Thoracic aorta (tissue), 2 donors: ENCODE results near the gene MRPL36. TPM values are rescaled to one million over a fixed set of nuclear protein-coding genes. Genes with fewer than 3 reads are reported as not detected.
"Not testable (repeated sequence)": the region's sequence is repeated elsewhere in the genome, so short reads cannot be mapped to it uniquely, and the experiment has no call there.

ENCODE experiments used
- ATAC-seq: fragments of 150-250 bp; one replicate; pipeline ENCODE4 v1.8.0; 2017; ENCODE audit warnings: low read depth; ENCODE audit not compliant: insufficient number of reproducible peaks, low FRiP score
- DNase-seq: peaks from one replicate; pipeline ENCODE4 v3.0.0-alpha.2; 2020; ENCODE audit warnings: low spot score
- H3K27ac ChIP-seq, 2 donors: fragments of 200-600 bp; sonication (generic); 1 replicate in 1 of 2; 2 replicates in 1 of 2; pipeline ENCODE4 v1.5.1; 2016; ENCODE audit warnings: mild to moderate bottlenecking in 2 of 2, moderate library complexity in 2 of 2
- H3K27me3 ChIP-seq: fragments of 200-600 bp; sonication (generic); replicated peaks from 2 replicates; pipeline ENCODE4 v1.6.0; 2016; ENCODE audit warnings: mild to moderate bottlenecking; ENCODE audit not compliant: insufficient read depth
- H3K36me3 ChIP-seq: fragments of 200-600 bp; sonication (generic); one replicate; pipeline ENCODE4 v1.5.1; 2016
- H3K4me1 ChIP-seq, 2 donors: fragments of 200-600 bp; sonication (generic); 1 replicate in 1 of 2; 2 replicates in 1 of 2; pipeline versions ENCODE4 v1.5.1 to v1.6.0; 2016; ENCODE audit warnings: low read depth in 2 of 2, mild to moderate bottlenecking in 1 of 2; ENCODE audit not compliant: control insufficient read depth in 1 of 2
- H3K4me3 ChIP-seq: fragments of 200-600 bp; sonication (generic); 2 replicates; pipeline ENCODE4 v1.5.1; 2016; ENCODE audit warnings: mild to moderate bottlenecking
- H3K9me3 ChIP-seq: fragments of 200-600 bp; sonication (generic); 2 replicates; pipeline ENCODE4 v1.5.1; 2016
- CTCF ChIP-seq: fragments of 200-600 bp; sonication (generic); IDR thresholded peaks from one replicate; pipeline ENCODE4 v1.5.1; 2019; ENCODE audit warnings: antibody characterized with exemption
- total RNA-seq, 2 donors: library from RNA; depleted of rRNA; stranded (reverse); fragments of >200 nt; gene quantifications; one replicate each; pipeline versions ENCODE4 v1.1.0 to v1.2.3, GENCODE V29; 2016

The MRPL36 gene
- total RNA-seq, 2 donors from 2014 or later: 26.2 to 26.9 TPM

- Histone ChIP-seq H3K27ac (no peak overlapping the region), H3K9me3 (no peaks in the 10 kb centered on the region), H3K4me1 (no peaks in the 10 kb centered on the region), H3K4me3 (no peak overlapping the region), H3K27me3 (no peaks in the 10 kb centered on the region), H3K36me3 (peaks cover 12% of the 10 kb centered on the region)
- no peak for ATAC-seq
- no peak for DNase-seq
- TF ChIP-seq CTCF: no peak
Measured at GRCh38 chr5:1793301-1793740, 6.3 kb downstream of the MRPL36 start.

GRCh38 chr5:1792842-1793266 is 6.8 kb downstream of the MRPL36 start:
- Histone ChIP-seq H3K4me3 (no peak overlapping the region), H3K9me3 (no peaks in the 10 kb centered on the region), H3K27me3 (no peaks in the 10 kb centered on the region), H3K36me3 (peaks cover 10% of the 10 kb centered on the region), H3K27ac (no peak overlapping the region), H3K4me1 (no peaks in the 10 kb centered on the region)
- no peak for TF ChIP-seq CTCF
- ATAC-seq (no peak), DNase-seq (no peak)

- Histone ChIP-seq H3K36me3 (no peaks in the 10 kb centered on the region), H3K27ac (no peak overlapping the region), H3K4me1 (no peaks in the 10 kb centered on the region), H3K9me3 (no peaks in the 10 kb centered on the region), H3K4me3 (no peak overlapping the region), H3K27me3 (no peaks in the 10 kb centered on the region)
- no peak for TF ChIP-seq CTCF
- ATAC-seq: no peak
- DNase-seq: no peak
Measured at GRCh38 chr5:1791176-1791575, 8.5 kb downstream of the MRPL36 start.

GRCh38 chr5:1789834-1790471 is 9.7 kb downstream of the MRPL36 start:
- no peak overlapping the region for H3K27ac ChIP-seq
- no peak overlapping the region for H3K4me3 ChIP-seq
- H3K27me3 ChIP-seq: no peaks in the 10 kb centered on the region
- ATAC-seq (no peak), DNase-seq (no peak)
- TF ChIP-seq CTCF: no peak
- no peaks in the 10 kb centered on the region for H3K4me1 ChIP-seq
- H3K9me3 ChIP-seq: no peaks in the 10 kb centered on the region
- no peaks in the 10 kb centered on the region for H3K36me3 ChIP-seq

- H3K27ac ChIP-seq, H3K4me3 ChIP-seq, DNase-seq, ATAC-seq, H3K27me3 ChIP-seq, H3K4me1 ChIP-seq, H3K9me3 ChIP-seq, H3K36me3 ChIP-seq: not testable (repeated sequence)
Measured at GRCh38 chr5:1789438-1789833, 10.2 kb downstream of the MRPL36 start.

- no peak for DNase-seq
- H3K4me1 ChIP-seq: no peaks in the 10 kb centered on the region
Measured at GRCh38 chr5:1788828-1789227, 10.8 kb downstream of the MRPL36 start.

More at GRCh38 chr5:1788828-1789227, 10.8 kb downstream of the MRPL36 start:
- ATAC-seq: no peak
- Histone ChIP-seq H3K4me3 (no peak overlapping the region), H3K36me3 (no peaks in the 10 kb centered on the region), H3K9me3 (no peaks in the 10 kb centered on the region), H3K27me3 (no peaks in the 10 kb centered on the region), H3K27ac (no peak overlapping the region)
- no peak for TF ChIP-seq CTCF
